Ishikawa (cell line): ENCODE data around the gene CNTN4.

Source experiments
- CEBPB ChIP-seq: IDR thresholded peaks from 2 replicates; pipeline ENCODE4 v1.6.1; 2012
- CREB1 ChIP-seq: IDR thresholded peaks from 2 replicates; pipeline ENCODE4 v1.6.1; 2012; ENCODE audit warnings: low read depth
- EGR1 ChIP-seq: IDR thresholded peaks from 2 replicates; pipeline ENCODE4 v1.6.1; 2012
- EP300 ChIP-seq: IDR thresholded peaks from 2 replicates; pipeline ENCODE4 v1.6.1; 2012; ENCODE audit warnings: borderline replicate concordance
- FOXM1 ChIP-seq: IDR thresholded peaks from 2 replicates; pipeline ENCODE4 v1.6.1; 2012; ENCODE audit warnings: low read depth, borderline replicate concordance
- NFIC ChIP-seq: IDR thresholded peaks from 2 replicates; pipeline ENCODE4 v1.6.1; 2012
- RAD21 ChIP-seq: IDR thresholded peaks from 2 replicates; pipeline ENCODE4 v1.6.1; 2012; ENCODE audit warnings: low read depth
- TAF1 ChIP-seq: IDR thresholded peaks from 2 replicates; pipeline ENCODE4 v1.6.1; 2012; ENCODE audit warnings: low read depth, mild to moderate bottlenecking
- TCF12 ChIP-seq: IDR thresholded peaks from 2 replicates; pipeline ENCODE4 v1.6.1; 2012; ENCODE audit warnings: low read depth
- TEAD4 ChIP-seq: IDR thresholded peaks from 2 replicates; pipeline ENCODE4 v1.6.1; 2012
- YY1 ChIP-seq: IDR thresholded peaks from 2 replicates; pipeline ENCODE4 v1.6.1; 2012; ENCODE audit warnings: low read depth
- ZBTB7A ChIP-seq: IDR thresholded peaks from 2 replicates; pipeline ENCODE4 v1.6.1; 2012; ENCODE audit warnings: low read depth
- TF ChIP-seq, protein P1 (sequence below): IDR thresholded peaks from 2 replicates; pipeline ENCODE4 v1.6.1; 2012
- TF ChIP-seq, protein P2 (sequence below): IDR thresholded peaks from 2 replicates; pipeline ENCODE4 v1.6.1; 2012; ENCODE audit warnings: low read depth, mild to moderate bottlenecking
- TF ChIP-seq, protein P3 (sequence below): IDR thresholded peaks from 2 replicates; pipeline ENCODE4 v1.6.1; 2012

Gene CNTN4

DNA sequence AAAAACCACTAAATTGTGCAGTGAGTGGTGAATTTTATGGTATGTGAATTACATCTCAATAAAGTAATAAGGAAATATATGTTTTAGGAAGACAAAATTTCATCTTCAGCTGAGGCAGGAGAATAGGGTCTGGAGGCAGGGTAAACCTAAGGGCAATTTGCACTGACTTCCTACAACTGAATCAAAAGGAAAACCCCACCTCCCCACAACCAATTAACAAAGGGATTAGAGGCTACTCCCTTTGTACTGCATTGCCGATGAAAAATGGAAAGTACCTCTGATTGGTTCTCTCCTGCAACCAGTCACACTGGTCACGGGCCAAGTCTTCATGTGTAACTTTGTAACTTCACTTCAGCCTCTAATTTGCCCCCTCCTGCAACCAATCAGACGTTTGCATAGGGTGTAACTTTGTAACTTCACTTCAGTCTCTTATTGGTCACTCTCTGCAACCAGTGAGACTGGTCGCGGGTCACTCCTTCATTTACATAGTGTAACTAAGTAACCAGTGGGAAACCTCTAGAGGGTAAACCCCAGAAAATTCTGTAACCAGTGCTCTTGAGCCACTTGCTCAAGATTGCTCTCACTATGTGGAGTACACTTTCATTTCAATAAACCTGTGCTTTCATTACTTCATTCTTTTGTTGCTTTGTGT, 244.5 kb downstream of the CNTN4 start:
- no peak for TF ChIP-seq TAF1
- TF ChIP-seq FOXM1, result no peak
- TF ChIP-seq EGR1, result no peak
- TF ChIP-seq, protein P1, sequence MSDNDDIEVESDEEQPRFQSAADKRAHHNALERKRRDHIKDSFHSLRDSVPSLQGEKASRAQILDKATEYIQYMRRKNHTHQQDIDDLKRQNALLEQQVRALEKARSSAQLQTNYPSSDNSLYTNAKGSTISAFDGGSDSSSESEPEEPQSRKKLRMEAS, result no peak
- TF ChIP-seq, protein P2, sequence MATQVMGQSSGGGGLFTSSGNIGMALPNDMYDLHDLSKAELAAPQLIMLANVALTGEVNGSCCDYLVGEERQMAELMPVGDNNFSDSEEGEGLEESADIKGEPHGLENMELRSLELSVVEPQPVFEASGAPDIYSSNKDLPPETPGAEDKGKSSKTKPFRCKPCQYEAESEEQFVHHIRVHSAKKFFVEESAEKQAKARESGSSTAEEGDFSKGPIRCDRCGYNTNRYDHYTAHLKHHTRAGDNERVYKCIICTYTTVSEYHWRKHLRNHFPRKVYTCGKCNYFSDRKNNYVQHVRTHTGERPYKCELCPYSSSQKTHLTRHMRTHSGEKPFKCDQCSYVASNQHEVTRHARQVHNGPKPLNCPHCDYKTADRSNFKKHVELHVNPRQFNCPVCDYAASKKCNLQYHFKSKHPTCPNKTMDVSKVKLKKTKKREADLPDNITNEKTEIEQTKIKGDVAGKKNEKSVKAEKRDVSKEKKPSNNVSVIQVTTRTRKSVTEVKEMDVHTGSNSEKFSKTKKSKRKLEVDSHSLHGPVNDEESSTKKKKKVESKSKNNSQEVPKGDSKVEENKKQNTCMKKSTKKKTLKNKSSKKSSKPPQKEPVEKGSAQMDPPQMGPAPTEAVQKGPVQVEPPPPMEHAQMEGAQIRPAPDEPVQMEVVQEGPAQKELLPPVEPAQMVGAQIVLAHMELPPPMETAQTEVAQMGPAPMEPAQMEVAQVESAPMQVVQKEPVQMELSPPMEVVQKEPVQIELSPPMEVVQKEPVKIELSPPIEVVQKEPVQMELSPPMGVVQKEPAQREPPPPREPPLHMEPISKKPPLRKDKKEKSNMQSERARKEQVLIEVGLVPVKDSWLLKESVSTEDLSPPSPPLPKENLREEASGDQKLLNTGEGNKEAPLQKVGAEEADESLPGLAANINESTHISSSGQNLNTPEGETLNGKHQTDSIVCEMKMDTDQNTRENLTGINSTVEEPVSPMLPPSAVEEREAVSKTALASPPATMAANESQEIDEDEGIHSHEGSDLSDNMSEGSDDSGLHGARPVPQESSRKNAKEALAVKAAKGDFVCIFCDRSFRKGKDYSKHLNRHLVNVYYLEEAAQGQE, result no peak
- no peak for TF ChIP-seq CREB1
- TF ChIP-seq CEBPB, result no peak
- TF ChIP-seq, protein P3, sequence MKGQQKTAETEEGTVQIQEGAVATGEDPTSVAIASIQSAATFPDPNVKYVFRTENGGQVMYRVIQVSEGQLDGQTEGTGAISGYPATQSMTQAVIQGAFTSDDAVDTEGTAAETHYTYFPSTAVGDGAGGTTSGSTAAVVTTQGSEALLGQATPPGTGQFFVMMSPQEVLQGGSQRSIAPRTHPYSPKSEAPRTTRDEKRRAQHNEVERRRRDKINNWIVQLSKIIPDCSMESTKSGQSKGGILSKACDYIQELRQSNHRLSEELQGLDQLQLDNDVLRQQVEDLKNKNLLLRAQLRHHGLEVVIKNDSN, result no peak
- no peak for TF ChIP-seq ZBTB7A
- TF ChIP-seq NFIC, result no peak
- no peak for TF ChIP-seq EP300
- no peak for TF ChIP-seq TCF12

DNA sequence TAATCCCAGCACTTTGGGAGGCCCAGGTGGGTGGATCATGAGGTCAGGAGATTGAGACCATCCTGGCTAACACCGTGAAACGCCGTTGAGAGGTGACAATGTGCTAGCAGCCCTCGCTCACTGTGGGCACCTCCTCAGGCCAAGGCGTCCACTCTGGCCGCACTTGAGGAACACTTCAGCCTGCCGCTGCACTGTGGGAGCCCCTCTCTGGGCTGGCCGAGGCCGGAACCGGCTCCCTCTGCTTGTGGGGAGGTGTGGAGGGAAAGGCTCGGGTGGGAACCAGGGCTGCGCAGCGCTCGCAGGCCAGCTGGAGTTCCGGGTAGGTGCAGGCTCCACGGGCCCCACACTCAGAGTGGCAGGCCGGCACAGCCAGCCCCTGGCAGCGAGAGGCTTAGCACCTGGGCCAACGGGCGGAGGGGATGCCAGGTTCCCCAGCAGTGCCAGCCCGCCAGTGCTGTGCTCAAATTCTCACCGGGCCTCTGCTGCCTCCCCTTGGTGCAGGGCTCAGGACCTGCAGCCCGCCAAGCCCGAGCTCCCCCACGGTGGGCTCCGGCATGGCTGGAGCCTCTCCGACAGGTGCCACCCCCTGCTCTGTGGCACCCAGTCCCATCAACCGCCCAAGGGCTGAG, 253.6 kb downstream of the CNTN4 start:
- no peak for TF ChIP-seq NFIC
- TF ChIP-seq, protein P1, result no peak
- no peak for TF ChIP-seq FOXM1
- no peak for TF ChIP-seq ZBTB7A
- TF ChIP-seq YY1, result no peak
- no peak for TF ChIP-seq TCF12
- no peak for TF ChIP-seq TEAD4
- TF ChIP-seq EP300, result no peak
- TF ChIP-seq, protein P3, result no peak
- no peak for TF ChIP-seq EGR1
- no peak for TF ChIP-seq TAF1
- TF ChIP-seq CEBPB, result no peak

DNA sequence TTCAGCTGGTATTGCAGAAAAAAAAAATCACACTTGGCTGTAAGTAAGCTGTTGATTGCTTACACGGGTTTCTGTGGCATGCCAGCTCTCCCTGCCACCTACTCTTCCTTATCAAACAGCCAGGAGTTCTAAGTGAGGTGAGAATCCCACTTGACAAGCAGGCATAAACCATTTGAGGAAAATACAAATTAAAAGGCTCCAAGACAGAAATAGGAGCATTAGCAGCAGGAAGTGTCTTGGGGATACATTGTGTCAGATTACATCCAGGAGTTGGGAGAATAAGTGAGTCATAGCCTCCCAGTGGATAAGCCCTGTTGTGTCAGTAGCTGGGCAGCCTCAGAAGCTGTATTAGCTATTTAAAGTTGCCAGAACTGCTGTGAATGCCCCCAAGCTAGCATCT, 256.0 kb downstream of the CNTN4 start:
- TF ChIP-seq TEAD4, result no peak
- TF ChIP-seq, protein P2, result no peak
- no peak for TF ChIP-seq FOXM1
- TF ChIP-seq, protein P3, result no peak
- TF ChIP-seq CREB1, result no peak
- no peak for TF ChIP-seq CEBPB
- no peak for TF ChIP-seq NFIC
- TF ChIP-seq RAD21, result no peak
- TF ChIP-seq TAF1, result no peak
- no peak for TF ChIP-seq YY1
- no peak for TF ChIP-seq ZBTB7A
- no peak for TF ChIP-seq EP300
- TF ChIP-seq, protein P1, result no peak
- no peak for TF ChIP-seq EGR1
- TF ChIP-seq TCF12, result no peak

DNA sequence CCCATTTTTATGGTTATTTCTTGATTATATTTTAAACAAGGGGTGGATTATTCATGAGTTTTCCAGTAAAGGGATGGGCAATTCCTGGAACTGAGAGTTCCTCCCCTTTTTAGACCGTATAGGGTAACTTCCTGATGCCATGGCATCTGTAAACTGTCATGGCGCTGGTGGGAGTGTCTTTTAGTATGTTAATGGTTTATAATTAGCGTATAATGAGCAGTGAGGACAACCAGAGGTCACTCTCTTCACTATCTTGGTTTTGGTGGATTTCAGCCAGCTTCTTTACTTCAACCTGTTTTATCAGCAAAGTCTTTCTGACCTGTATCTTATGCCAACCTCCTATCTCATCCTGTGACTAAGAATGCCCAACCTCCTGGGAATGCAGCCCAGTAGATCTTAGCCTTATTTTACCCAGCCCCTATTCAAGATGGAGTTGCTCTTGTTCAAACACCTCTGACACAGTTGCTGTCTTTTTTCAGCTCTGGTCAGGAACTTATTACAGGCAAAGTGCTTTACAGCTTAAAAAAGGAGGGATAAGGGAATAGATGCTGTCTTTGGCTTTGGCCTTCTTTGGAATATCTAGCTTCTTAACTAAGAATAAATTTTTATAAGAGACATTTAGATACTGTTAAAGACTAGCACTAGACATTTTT, 257.8 kb downstream of the CNTN4 start:
- TF ChIP-seq CREB1 (no peak), NFIC (no peak), TAF1 (no peak), RAD21 (no peak), ZBTB7A (no peak), YY1 (no peak), CEBPB (no peak), TCF12 (no peak), FOXM1 (no peak), EGR1 (no peak)
- TF ChIP-seq, protein P3, result no peak
- TF ChIP-seq, protein P1, result no peak
- TF ChIP-seq, protein P2, result no peak
